ENCODE data around the gene PANK4. TPM values are rescaled to one million over a fixed set of nuclear protein-coding genes. Genes with fewer than 3 reads are reported as not detected.

Gene PANK4
- total and polyA plus RNA-seq, 12 donors: 13.8 to 50.2 (median 28.4) TPM

DNA sequence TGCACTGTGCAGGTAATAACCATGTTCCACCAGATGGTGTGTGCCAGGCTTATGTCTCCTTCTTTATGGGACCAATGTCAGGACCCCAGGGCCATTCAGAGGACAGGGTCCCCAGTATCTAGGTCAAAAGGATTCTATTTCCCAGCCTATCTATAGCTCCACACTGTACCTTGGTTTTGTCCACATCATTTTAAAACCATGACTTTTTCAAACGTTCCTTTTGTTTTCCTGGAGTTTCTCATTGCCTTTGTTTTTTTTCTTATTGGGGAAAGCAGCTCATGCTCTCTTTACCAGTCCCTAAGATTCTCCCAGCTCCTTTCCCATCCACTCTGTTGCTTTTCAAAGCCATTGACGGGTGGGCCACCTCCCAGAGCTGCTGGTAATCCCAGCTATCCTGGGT lies 37.7 kb downstream of the PANK4 start:
- H3K4me1 ChIP-seq (replicated peaks in 1 of 2): no peaks in the 10 kb centered on the region
- H3K27me3 ChIP-seq: no peaks in the 10 kb centered on the region
- no peak for DNase-seq
- H3K27ac ChIP-seq: no peak overlapping the region
- intact Hi-C loops (cut with DNase I): loop anchor here in 1 of 2 donors (5.0 kb wide), 1 partner anchor 51 kb away; no protein-coding TSS in a partner anchor
- H3K36me3 ChIP-seq (replicated peaks in 1 of 2): no peaks in the 10 kb centered on the region
- H3K9me3 ChIP-seq (replicated peaks in 1 of 3): no peaks in the 10 kb centered on the region
- TF ChIP-seq CTCF (IDR thresholded peaks at IDR 0.05) (no peak), POLR2A (IDR thresholded peaks at IDR 0.05) (no peak)
- 84 to 92% (median 89%) methylated on average over 2 of the region's 2 CpGs for WGBS, 4 donors
- H3K4me3 ChIP-seq: no peak overlapping the region

- TF ChIP-seq POLR2A (IDR thresholded peaks at IDR 0.05): no peak
- no peak for TF ChIP-seq CTCF (IDR thresholded peaks at IDR 0.05)
- intact Hi-C loops (cut with DNase I): loop anchor here in 1 of 2 donors (5.0 kb wide), 1 partner anchor 49 kb away; no protein-coding TSS in a partner anchor
- 82 to 93% (median 87%) methylated on average over 3 to 9 of the region's 9 CpGs for WGBS, 4 donors
- Histone ChIP-seq H3K27ac (no peak overlapping the region), H3K9me3 (replicated peaks in 1 of 3) (no peaks in the 10 kb centered on the region), H3K4me1 (replicated peaks in 1 of 2) (no peaks in the 10 kb centered on the region), H3K4me3 (no peak overlapping the region), H3K27me3 (no peaks in the 10 kb centered on the region), H3K36me3 (replicated peaks in 1 of 2) (no peaks in the 10 kb centered on the region)
- DNase-seq: no peak
These were observed 39.8 kb downstream of the PANK4 start for GRCh38 chr1:2486558-2486957.

DNA sequence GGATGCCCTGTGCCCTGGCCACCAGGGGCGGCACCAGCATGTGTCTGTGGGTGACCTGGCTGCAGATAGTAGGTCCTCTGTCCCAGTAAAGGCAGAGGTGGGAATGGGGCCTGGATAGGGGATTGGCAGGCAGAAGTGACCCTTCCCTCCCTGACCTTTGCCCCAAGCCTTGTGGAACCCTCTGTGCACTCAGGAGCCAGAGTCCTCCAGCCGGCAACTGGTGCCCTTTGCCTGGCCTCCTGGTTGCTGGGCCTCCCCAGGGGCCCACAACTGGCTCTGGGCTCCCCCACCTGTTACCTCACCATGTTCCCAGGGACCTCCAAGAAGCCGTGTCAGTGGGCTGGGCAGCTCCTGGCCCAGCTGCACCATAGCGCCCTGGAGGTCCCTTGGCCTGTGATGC lies 40.4 kb downstream of the PANK4 start:
- no peak for TF ChIP-seq CTCF (IDR thresholded peaks at IDR 0.05)
- TF ChIP-seq POLR2A (IDR thresholded peaks at IDR 0.05): no peak
- Histone ChIP-seq H3K27ac (no peak overlapping the region), H3K4me3 (no peak overlapping the region), H3K36me3 (replicated peaks in 1 of 2) (no peaks in the 10 kb centered on the region), H3K27me3 (no peaks in the 10 kb centered on the region), H3K9me3 (replicated peaks in 1 of 3) (no peaks in the 10 kb centered on the region), H3K4me1 (replicated peaks in 1 of 2) (no peaks in the 10 kb centered on the region)
- DNase-seq: no peak
- intact Hi-C loops (cut with DNase I): loop anchor here in 1 of 2 donors (5.0 kb wide), 1 partner anchor 49 kb away; no protein-coding TSS in a partner anchor
- WGBS, 4 donors: 86 to 100% (median 88%) methylated on average over 1 to 4 of the region's 4 CpGs

DNA sequence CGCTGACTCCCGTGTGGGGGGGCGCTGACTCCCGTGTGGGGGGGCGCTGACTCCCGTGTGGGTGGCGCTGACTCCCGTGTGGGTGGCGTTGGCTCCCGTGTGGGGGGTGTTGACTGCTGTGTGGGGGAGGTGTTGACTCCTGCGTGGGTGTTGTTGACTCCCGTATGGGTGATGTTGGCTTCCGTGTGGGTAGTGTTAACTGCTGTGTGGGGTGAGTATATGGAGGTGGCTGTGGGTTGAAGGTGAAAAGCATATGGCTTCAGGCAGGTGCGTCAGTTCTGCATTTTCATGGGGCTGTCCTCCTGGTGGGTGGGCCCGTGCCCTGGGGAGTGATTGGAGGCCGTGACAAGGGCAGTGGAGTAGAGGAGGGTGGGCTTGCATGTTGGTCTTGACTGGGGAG lies 42.4 kb downstream of the PANK4 start:
- Histone ChIP-seq H3K4me1 (replicated peaks in 1 of 2) (no peaks in the 10 kb centered on the region), H3K9me3 (replicated peaks in 1 of 3) (no peaks in the 10 kb centered on the region), H3K36me3 (replicated peaks in 1 of 2) (no peaks in the 10 kb centered on the region), H3K27ac (no peak overlapping the region), H3K27me3 (no peaks in the 10 kb centered on the region), H3K4me3 (no peak overlapping the region)
- intact Hi-C loops (cut with DNase I): no loop called here
- 75 to 77% (median 76%) methylated on average over 7 to 16 of the region's 16 CpGs for WGBS, 4 donors
- no peak for DNase-seq
- no peak for TF ChIP-seq POLR2A (IDR thresholded peaks at IDR 0.05)
- TF ChIP-seq CTCF (IDR thresholded peaks at IDR 0.05): no peak
